MM.1S (cell line): ENCODE results near the gene PRKRIP1.
"Not testable (repeated sequence)": the region's sequence is repeated elsewhere in the genome, so short reads cannot be mapped to it uniquely, and the experiment has no call there.

Source experiments
- EZH2 ChIP-seq: fragments of 300-600 bp; sonication (generic); optimal IDR thresholded peaks from 2 replicates; pipeline ENCODE3; 2017; ENCODE audit warnings: low read depth, mild to moderate bottlenecking, antibody characterized with exemption, low read length, mixed read lengths
- EZH2phosphoT487 ChIP-seq: fragments of 300-600 bp; sonication (generic); IDR thresholded peaks from 2 replicates; pipeline ENCODE4 v1.6.1; 2018; ENCODE audit warnings: antibody characterized with exemption, low read length
- TF ChIP-seq, protein P1 (sequence below): fragments of 300-600 bp; sonication (generic); IDR thresholded peaks from 2 replicates; pipeline ENCODE4 v1.5.1; 2016; ENCODE audit warnings: antibody characterized with exemption, low read length, mixed read lengths

DNA sequence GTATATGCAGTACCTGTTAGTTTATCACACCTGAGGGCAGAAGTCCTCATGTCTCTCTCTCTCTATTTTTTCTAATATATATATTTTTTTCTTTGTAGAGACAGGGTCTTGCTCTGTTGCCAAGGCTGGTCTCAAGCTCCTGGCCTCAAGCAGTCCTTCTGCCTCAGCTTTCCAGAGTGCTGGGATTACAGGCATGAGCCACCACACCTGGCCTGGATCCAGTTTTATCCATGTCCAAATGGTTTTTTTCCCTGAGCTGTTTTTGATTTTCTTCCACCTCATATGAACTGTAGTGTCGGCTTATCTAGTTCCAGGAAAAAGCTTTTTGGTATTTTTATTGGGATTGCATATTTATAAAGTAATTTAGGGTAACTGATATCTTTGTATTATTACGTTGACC, 23.4 kb upstream of the PRKRIP1 start:
- TF ChIP-seq, protein P1, sequence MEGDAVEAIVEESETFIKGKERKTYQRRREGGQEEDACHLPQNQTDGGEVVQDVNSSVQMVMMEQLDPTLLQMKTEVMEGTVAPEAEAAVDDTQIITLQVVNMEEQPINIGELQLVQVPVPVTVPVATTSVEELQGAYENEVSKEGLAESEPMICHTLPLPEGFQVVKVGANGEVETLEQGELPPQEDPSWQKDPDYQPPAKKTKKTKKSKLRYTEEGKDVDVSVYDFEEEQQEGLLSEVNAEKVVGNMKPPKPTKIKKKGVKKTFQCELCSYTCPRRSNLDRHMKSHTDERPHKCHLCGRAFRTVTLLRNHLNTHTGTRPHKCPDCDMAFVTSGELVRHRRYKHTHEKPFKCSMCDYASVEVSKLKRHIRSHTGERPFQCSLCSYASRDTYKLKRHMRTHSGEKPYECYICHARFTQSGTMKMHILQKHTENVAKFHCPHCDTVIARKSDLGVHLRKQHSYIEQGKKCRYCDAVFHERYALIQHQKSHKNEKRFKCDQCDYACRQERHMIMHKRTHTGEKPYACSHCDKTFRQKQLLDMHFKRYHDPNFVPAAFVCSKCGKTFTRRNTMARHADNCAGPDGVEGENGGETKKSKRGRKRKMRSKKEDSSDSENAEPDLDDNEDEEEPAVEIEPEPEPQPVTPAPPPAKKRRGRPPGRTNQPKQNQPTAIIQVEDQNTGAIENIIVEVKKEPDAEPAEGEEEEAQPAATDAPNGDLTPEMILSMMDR = not testable (repeated sequence)
- not testable (repeated sequence) for TF ChIP-seq EZH2, EZH2phosphoT487
